ENCODE results near the gene DES. TPM values are rescaled to one million over a fixed set of nuclear protein-coding genes. Genes with fewer than 3 reads are reported as not detected.

The DES gene
- total and polyA plus RNA-seq, 4 donors, result 23.9 to 108 (median 57.9) TPM

- ATAC-seq (ENCODE audit: insufficient read depth, low FRiP score) (no peak), DNase-seq (peak; percentile 73 to 82 (median 78))
- Histone ChIP-seq H3K27ac (ENCODE audit: low read depth in 1 of 2, low read length in 1 of 2) (peak overlapping the region in 1 of 2 donors; percentile 58), H3K27me3 (ENCODE audit: control insufficient read depth in 3 of 3, insufficient read depth in 3 of 3, low read length in 2 of 3) (peaks cover 3 to 12% (median 7%) of the 10 kb centered on the region in 3 donors), H3K4me3 (no peak overlapping the region), H3K9ac (ENCODE audit: insufficient read depth in 1 of 2, low read length in 2 of 2) (no peak overlapping the region), H3K9me3 (ENCODE audit: control insufficient read depth in 4 of 4, insufficient read depth in 3 of 4, low read length in 3 of 4) (no peaks in the 10 kb centered on the region), H3K4me1 (ENCODE audit: control insufficient read depth in 5 of 5, insufficient read depth in 5 of 5, low read length in 5 of 5) (peaks cover 0 to 19% (median 6%) of the 10 kb centered on the region in 5 donors), H3K36me3 (ENCODE audit: control insufficient read depth in 4 of 4, insufficient read depth in 4 of 4, low read length in 4 of 4) (no peaks in the 10 kb centered on the region)
- TF ChIP-seq CTCF (IDR thresholded peaks at IDR 0.05; ENCODE audit: control extremely low read depth, extremely low read depth), result no peak
- 58 to 60% methylated on average over 9 of the region's 9 CpGs for WGBS, 2 donors
These were observed 12.7 kb downstream of the DES start for GRCh38 chr2:219430633-219431615.

- peak overlapping the region in 1 of 2 donors; percentile 82 for H3K27ac ChIP-seq (ENCODE audit: low read depth in 1 of 2, low read length in 1 of 2)
- WGBS, 2 donors, result 74 to 81% methylated on average over 16 of the region's 16 CpGs
- peaks cover 0 to 29% (median 6%) of the 10 kb centered on the region in 5 donors for H3K4me1 ChIP-seq (ENCODE audit: control insufficient read depth in 5 of 5, insufficient read depth in 5 of 5, low read length in 5 of 5)
- no peak overlapping the region for H3K9ac ChIP-seq (ENCODE audit: insufficient read depth in 1 of 2, low read length in 2 of 2)
- DNase-seq (no peak), ATAC-seq (ENCODE audit: insufficient read depth, low FRiP score) (no peak)
- H3K9me3 ChIP-seq (ENCODE audit: control insufficient read depth in 4 of 4, insufficient read depth in 3 of 4, low read length in 3 of 4), result no peaks in the 10 kb centered on the region
- peaks cover 9 to 16% (median 11%) of the 10 kb centered on the region in 3 donors for H3K27me3 ChIP-seq (ENCODE audit: control insufficient read depth in 3 of 3, insufficient read depth in 3 of 3, low read length in 2 of 3)
- no peaks in the 10 kb centered on the region for H3K36me3 ChIP-seq (ENCODE audit: control insufficient read depth in 4 of 4, insufficient read depth in 4 of 4, low read length in 4 of 4)
- no peak for TF ChIP-seq CTCF (IDR thresholded peaks at IDR 0.05; ENCODE audit: control extremely low read depth, extremely low read depth)
- H3K4me3 ChIP-seq, result no peak overlapping the region
These were observed 15.7 kb downstream of the DES start for GRCh38 chr2:219433666-219434467.

- Histone ChIP-seq H3K27ac (ENCODE audit: low read depth in 1 of 2, low read length in 1 of 2) (peak overlapping the region in 1 of 2 donors; percentile 82), H3K27me3 (ENCODE audit: control insufficient read depth in 3 of 3, insufficient read depth in 3 of 3, low read length in 2 of 3) (peaks cover 9 to 16% (median 11%) of the 10 kb centered on the region in 3 donors), H3K4me3 (no peak overlapping the region), H3K9me3 (ENCODE audit: control insufficient read depth in 4 of 4, insufficient read depth in 3 of 4, low read length in 3 of 4) (no peaks in the 10 kb centered on the region), H3K9ac (ENCODE audit: insufficient read depth in 1 of 2, low read length in 2 of 2) (no peak overlapping the region), H3K36me3 (ENCODE audit: control insufficient read depth in 4 of 4, insufficient read depth in 4 of 4, low read length in 4 of 4) (no peaks in the 10 kb centered on the region), H3K4me1 (ENCODE audit: control insufficient read depth in 5 of 5, insufficient read depth in 5 of 5, low read length in 5 of 5) (peaks cover 0 to 31% (median 6%) of the 10 kb centered on the region in 5 donors)
- ATAC-seq (ENCODE audit: insufficient read depth, low FRiP score) (no peak), DNase-seq (no peak)
- no peak for TF ChIP-seq CTCF (IDR thresholded peaks at IDR 0.05; ENCODE audit: control extremely low read depth, extremely low read depth)
- WGBS, 2 donors, result 28 to 36% methylated on average over 9 of the region's 9 CpGs
These were observed 16.2 kb downstream of the DES start for GRCh38 chr2:219434468-219434717.

All from lung (tissue), 12 donors.